K562 (cell line): ENCODE results near the gene FRMD3. TPM values are rescaled to one million over a fixed set of nuclear protein-coding genes. Genes with fewer than 3 reads are reported as not detected.

Experiments
- ATAC-seq: fragments of 200-7000 bp; cut with Tn5 transposase; 3 replicates; pipeline ENCODE4 v1.9.1; 2020; ENCODE audit warnings: moderate library complexity
- BruUV-seq: library from RNA; stranded (reverse); fragments of 400-500 nt; replicated peaks from 2 replicates; lab custom pipeline; 2021; lab: Mats Ljungman, UMichigan
- CTCF ChIA-PET: fragments of 300-600 bp; formaldehyde crosslinking; extraction: SDS; loops from one replicate; lab custom pipeline; 2021; ENCODE audit warnings: low intra/inter-chr PET ratio; lab: Yijun Ruan, JAX
- POLR2A ChIA-PET: fragments of 300-600, 350-650 bp; sonication (Branson Sonifier 250); formaldehyde crosslinking; extraction: SDS; loops from one replicate; lab custom pipeline; 2021; ENCODE audit warnings: antibody characterized with exemption, inconsistent platforms; lab: Yijun Ruan, JAX
- DNase-seq, 4 experiments: peaks; one replicate each; pipeline versions ENCODE4 v3.0.0 to v3.0.0-alpha.2; 2011 to 2018; ENCODE audit warnings: low spot score in 3 of 4, mixed read lengths in 3 of 4; ENCODE audit errors: extremely low read depth in 1 of 4
- FAIRE-seq: peaks from 2 replicates; lab custom pipeline; 2011; peaks lifted over from hg19 to GRCh38; lab: Jason Lieb, UNC
- H2AFZ ChIP-seq: 2 replicates; pipeline ENCODE4 v1.6.0; 2011; ENCODE audit warnings: low read depth, low read length, control low read depth, inconsistent platforms
- H3K27ac ChIP-seq: fragments of 200-600 bp; 3 replicates; pipeline ENCODE4 v1.8.0; 2011; ENCODE audit warnings: low read depth, mild to moderate bottlenecking, control low read depth, inconsistent platforms, low read length, moderate library complexity, mixed read lengths; ENCODE audit errors: extremely low read depth
- H3K27me3 ChIP-seq, 2 experiments: fragments of 300-600 bp in 1 of 2; 2 replicates in 1 of 2; 3 replicates in 1 of 2; pipeline versions ENCODE4 v1.6.0 to v1.8.0; 2011; ENCODE audit warnings: inconsistent platforms in 2 of 2, low read length in 2 of 2, mild to moderate bottlenecking in 1 of 2, mixed read lengths in 1 of 2, moderate library complexity in 1 of 2; ENCODE audit not compliant: control insufficient read depth in 2 of 2, insufficient read depth in 2 of 2
- H3K36me3 ChIP-seq: fragments of 300-600 bp; 3 replicates; pipeline ENCODE4 v1.8.0; 2011; ENCODE audit warnings: mild to moderate bottlenecking, low read length, inconsistent platforms; ENCODE audit not compliant: control insufficient read depth, insufficient read depth
- H3K4me1 ChIP-seq, 2 experiments: fragments of 200-600 bp in 1 of 2; replicated peaks in 1 of 2; 2 replicates in 1 of 2; 3 replicates in 1 of 2; pipeline versions ENCODE4 v1.5.1 to v1.8.0; 2011; ENCODE audit warnings: inconsistent platforms in 2 of 2, low read length in 2 of 2, mild to moderate bottlenecking in 1 of 2, mixed read lengths in 1 of 2, moderate library complexity in 1 of 2; ENCODE audit not compliant: control insufficient read depth in 2 of 2, insufficient read depth in 2 of 2
- H3K4me2 ChIP-seq: 2 replicates; pipeline ENCODE4 v1.6.1; 2011; ENCODE audit warnings: low read length, control low read depth, inconsistent platforms, mixed read lengths; ENCODE audit not compliant: insufficient read depth
- H3K4me3 ChIP-seq: fragments of 200-600 bp; sonication (generic), shearing (Covaris generic); 2 replicates; pipeline ENCODE4 v1.5.1; 2016; ENCODE audit warnings: control low read depth, inconsistent platforms
- H3K79me2 ChIP-seq: fragments of 200-600 bp; 3 replicates; pipeline ENCODE4 v1.8.0; 2011; ENCODE audit warnings: low read length, inconsistent platforms; ENCODE audit not compliant: control insufficient read depth, insufficient read depth
- H3K9ac ChIP-seq, 2 experiments: 2 replicates each; pipeline versions ENCODE4 v1.6.0 to v1.6.1; 2011; ENCODE audit warnings: low read depth in 2 of 2, low read length in 2 of 2, control low read depth in 1 of 2, inconsistent platforms in 1 of 2, mild to moderate bottlenecking in 1 of 2, mixed read lengths in 1 of 2; ENCODE audit not compliant: insufficient read depth in 1 of 2
- H3K9me1 ChIP-seq: one replicate; pipeline ENCODE4 v1.6.0; 2011; ENCODE audit warnings: inconsistent platforms, mild to moderate bottlenecking, low read length, moderate library complexity; ENCODE audit not compliant: control insufficient read depth, insufficient read depth
- H3K9me3 ChIP-seq: replicated peaks from 2 replicates; pipeline ENCODE4 v1.5.1; 2011; ENCODE audit warnings: low read depth, low read length, inconsistent platforms; ENCODE audit not compliant: control insufficient read depth, insufficient read depth
- H4K20me1 ChIP-seq: replicated peaks from 2 replicates; pipeline ENCODE4 v1.6.1; 2011; ENCODE audit warnings: low read length, inconsistent platforms, mixed read lengths; ENCODE audit not compliant: control insufficient read depth, insufficient read depth
- CBX3 ChIP-seq, 2 experiments: IDR thresholded peaks; 1 replicate in 1 of 2; 2 replicates in 1 of 2; pipeline ENCODE4 v1.6.1; 2012; ENCODE audit warnings: inconsistent platforms in 2 of 2, low read length in 2 of 2, borderline replicate concordance in 1 of 2, control low read depth in 1 of 2
- CTBP1 ChIP-seq: fragments of 450-650 bp; IDR thresholded peaks from 2 replicates; pipeline ENCODE4 v1.6.1; 2016; ENCODE audit warnings: borderline replicate concordance
- FOXA3 ChIP-seq, 2 experiments: fragments of 450-650 bp in 1 of 2; sonication (generic) in 1 of 2; formaldehyde crosslinking; IDR thresholded peaks in 1 of 2; conservative IDR thresholded peaks in 1 of 2; 2 replicates each; pipeline versions ENCODE4 v1.4.0 to v1.8.0; 2020 to 2022; ENCODE audit warnings: mild to moderate bottlenecking in 2 of 2, missing genetic modification reagents in 1 of 2
- MAFF ChIP-seq: IDR thresholded peaks from 2 replicates; pipeline ENCODE4 v1.6.1; 2012; ENCODE audit warnings: low read length, improper control_type of control experiment
- MCM5 ChIP-seq: fragments of 450-650 bp; IDR thresholded peaks from 2 replicates; pipeline ENCODE4 v1.6.1; 2016; ENCODE audit warnings: low read depth
- NBN ChIP-seq: fragments of 450-650 bp; IDR thresholded peaks from 2 replicates; pipeline ENCODE4 v1.6.1; 2016; ENCODE audit warnings: low read depth, mild to moderate bottlenecking
- RBM17 ChIP-seq: fragments of 200-400 bp; formaldehyde crosslinking; IDR thresholded peaks from 2 replicates; pipeline ENCODE4 v1.6.1; 2017; ENCODE audit warnings: low read depth, mild to moderate bottlenecking, low read length, borderline replicate concordance
- SIRT6 ChIP-seq: IDR thresholded peaks from one replicate; pipeline ENCODE4 v1.6.1; 2012; ENCODE audit warnings: low read depth, mild to moderate bottlenecking, control low read depth, inconsistent platforms, low read length, moderate library complexity
- SNRNP70 ChIP-seq: fragments of 200-400 bp; formaldehyde crosslinking; optimal IDR thresholded peaks from 2 replicates; pipeline ENCODE3; 2017; ENCODE audit warnings: low read depth, low read length
- ZKSCAN1 ChIP-seq: fragments of 150-350 bp; IDR thresholded peaks from 2 replicates; pipeline ENCODE4 v1.6.1; 2016; ENCODE audit warnings: low read depth, low read length
- ZNF778 ChIP-seq: fragments of 450-650 bp; formaldehyde crosslinking; IDR thresholded peaks from 2 replicates; pipeline ENCODE4 v1.4.0; 2020; ENCODE audit warnings: mild to moderate bottlenecking, moderate library complexity
- WGBS: fragments of 100-300 bp; shearing (Covaris generic); methylation state at CpG from one replicate; pipeline ENCODE4 v1.1.6; 2016; ENCODE audit warnings: low coverage, mixed read lengths; ENCODE audit not compliant: insufficient coverage; ENCODE audit errors: missing lambda C conversion rate; 5-methylcytosine and 5-hydroxymethylcytosine counted together
- in situ Hi-C: fragments of 300-500 bp; cut with MboI; formaldehyde crosslinking; loops from 4 replicates; pipeline ENCODE4 v1.15.0; 2018; ENCODE audit warnings: inconsistent platforms, mixed read lengths
- intact Hi-C: fragments of 100-400 bp; cut with micrococcal nuclease; formaldehyde crosslinking; loops from 2 replicates; pipeline ENCODE4 v1.14.2; 2022
- polyA plus RNA-seq, 8 experiments: library from polyadenylated mRNA; depleted of rRNA in 4 of 8; stranded (reverse) in 5 of 8; unstranded in 3 of 8; fragments of >200 nt; fragmentation: Nextera tagmentation in 2 of 8; fragmentation: Illumina TruSeq in 1 of 8; extraction: Ambion mirVana in 2 of 8; extraction: Trizol in 1 of 8; gene quantifications; 2 replicates each; pipeline versions ENCODE4 v1.2.1 to v1.2.3, GENCODE V29; 2011 to 2014; ENCODE audit warnings: inconsistent platforms in 1 of 8, missing spikeins in 1 of 8
- total RNA-seq, 7 experiments: library from RNA; depleted of rRNA in 6 of 7; stranded (reverse); fragments of >200 nt in 6 of 7; fragmentation: Illumina TruSeq in 2 of 7; extraction: Trizol in 2 of 7; gene quantifications; 2 replicates each; pipeline versions ENCODE4 v1.2.1 to v1.2.3, GENCODE V29; 2011 to 2021; ENCODE audit warnings: low replicate concordance in 1 of 7
- TF ChIP-seq, protein P1 (sequence below), 2 experiments: fragments of 450-650 bp in 1 of 2; sonication (generic) in 1 of 2; formaldehyde crosslinking; conservative IDR thresholded peaks; 2 replicates each; pipeline versions ENCODE4 v1.4.0 to v1.8.1; 2020 to 2022; ENCODE audit warnings: mild to moderate bottlenecking in 1 of 2, missing genetic modification reagents in 1 of 2
- TF ChIP-seq, protein P2 (sequence below), 2 experiments: fragments of 450-650 bp in 1 of 2; IDR thresholded peaks; 2 replicates each; pipeline ENCODE4 v1.6.1; 2011 to 2017; ENCODE audit warnings: low read depth in 2 of 2, antibody characterized with exemption in 1 of 2, borderline replicate concordance in 1 of 2, low read length in 1 of 2, mild to moderate bottlenecking in 1 of 2, mixed read lengths in 1 of 2; ENCODE audit not compliant: control insufficient read depth in 1 of 2
- TF ChIP-seq, protein P3 (sequence below): sonication (generic); formaldehyde crosslinking; IDR thresholded peaks from 2 replicates; pipeline ENCODE4 v1.8.1; 2023; ENCODE audit warnings: missing genetic modification reagents, mild to moderate bottlenecking, borderline replicate concordance

The FRMD3 gene
- total and polyA plus RNA-seq, 9 of the 15 experiments (the other 6 are each of a cell fraction or from before 2014, with no cell fraction given) = 0.09 to 0.51 (median 0.21) TPM

DNA sequence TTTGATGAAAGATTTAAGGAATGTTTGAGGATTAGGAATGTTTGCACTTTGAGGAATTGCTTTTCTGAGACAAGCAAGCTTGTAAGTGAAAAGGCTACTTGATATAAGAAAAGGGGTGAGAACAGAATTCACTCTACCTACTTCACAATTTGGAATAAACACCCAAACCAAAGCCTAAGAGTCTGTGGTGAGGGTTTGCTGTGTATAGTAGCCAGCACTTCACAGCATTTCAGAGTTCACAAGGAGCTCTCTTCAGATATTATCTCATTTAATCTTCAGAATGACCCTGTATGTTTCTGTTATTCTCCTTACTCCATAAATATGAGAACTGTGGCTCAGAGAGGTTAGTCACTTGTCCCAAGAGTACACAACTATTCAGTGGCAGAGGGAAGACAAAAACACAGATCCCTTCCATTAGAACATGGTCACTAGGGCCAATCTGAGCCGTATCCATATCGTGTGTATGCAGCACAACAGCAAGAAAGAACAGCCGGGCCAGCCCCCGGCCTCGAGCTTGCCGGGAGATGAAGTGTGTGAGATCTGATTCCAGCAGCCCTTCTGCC, 92.4 kb downstream of the FRMD3 start:
- no peak for ATAC-seq
- H3K27me3 ChIP-seq = no peaks in the 10 kb centered on the region
- no peaks in the 10 kb centered on the region for H3K9me1 ChIP-seq
- no peaks in the 10 kb centered on the region for H4K20me1 ChIP-seq
- ChIA-PET POLR2A (no interaction called here), CTCF (no interaction called here)
- no peak overlapping the region for H2AFZ ChIP-seq
- in situ Hi-C loops = no loop called here
- BruUV-seq = no TSS peak
- no peak overlapping the region for H3K4me2 ChIP-seq
- no peak for FAIRE-seq
- H3K9ac ChIP-seq = no peak overlapping the region
- DNase-seq = no peak
- no peaks in the 10 kb centered on the region for H3K9me3 ChIP-seq
- H3K36me3 ChIP-seq = no peaks in the 10 kb centered on the region
- no peak overlapping the region for H3K27ac ChIP-seq
- H3K4me1 ChIP-seq = no peaks in the 10 kb centered on the region
- H3K79me2 ChIP-seq = no peaks in the 10 kb centered on the region
- H3K4me3 ChIP-seq = no peak overlapping the region
- 15% methylated on average over 3 of the region's 6 CpGs for WGBS
- intact Hi-C loops = no loop called here
- no peak for TF ChIP-seq SIRT6
- no peak for TF ChIP-seq CBX3 (IDR thresholded peaks at IDR 0.05; ENCODE audit: borderline replicate concordance in 1 of 2, low read length in 2 of 2)
- no peak for TF ChIP-seq MCM5
- TF ChIP-seq ZKSCAN1 = no peak
- no peak for TF ChIP-seq RBM17
- TF ChIP-seq, protein P1, sequence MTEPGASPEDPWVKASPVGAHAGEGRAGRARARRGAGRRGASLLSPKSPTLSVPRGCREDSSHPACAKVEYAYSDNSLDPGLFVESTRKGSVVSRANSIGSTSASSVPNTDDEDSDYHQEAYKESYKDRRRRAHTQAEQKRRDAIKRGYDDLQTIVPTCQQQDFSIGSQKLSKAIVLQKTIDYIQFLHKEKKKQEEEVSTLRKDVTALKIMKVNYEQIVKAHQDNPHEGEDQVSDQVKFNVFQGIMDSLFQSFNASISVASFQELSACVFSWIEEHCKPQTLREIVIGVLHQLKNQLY (CRISPR knock-in tag; conservative IDR thresholded peaks at IDR 0.05) = no peak
- TF ChIP-seq, protein P2, sequence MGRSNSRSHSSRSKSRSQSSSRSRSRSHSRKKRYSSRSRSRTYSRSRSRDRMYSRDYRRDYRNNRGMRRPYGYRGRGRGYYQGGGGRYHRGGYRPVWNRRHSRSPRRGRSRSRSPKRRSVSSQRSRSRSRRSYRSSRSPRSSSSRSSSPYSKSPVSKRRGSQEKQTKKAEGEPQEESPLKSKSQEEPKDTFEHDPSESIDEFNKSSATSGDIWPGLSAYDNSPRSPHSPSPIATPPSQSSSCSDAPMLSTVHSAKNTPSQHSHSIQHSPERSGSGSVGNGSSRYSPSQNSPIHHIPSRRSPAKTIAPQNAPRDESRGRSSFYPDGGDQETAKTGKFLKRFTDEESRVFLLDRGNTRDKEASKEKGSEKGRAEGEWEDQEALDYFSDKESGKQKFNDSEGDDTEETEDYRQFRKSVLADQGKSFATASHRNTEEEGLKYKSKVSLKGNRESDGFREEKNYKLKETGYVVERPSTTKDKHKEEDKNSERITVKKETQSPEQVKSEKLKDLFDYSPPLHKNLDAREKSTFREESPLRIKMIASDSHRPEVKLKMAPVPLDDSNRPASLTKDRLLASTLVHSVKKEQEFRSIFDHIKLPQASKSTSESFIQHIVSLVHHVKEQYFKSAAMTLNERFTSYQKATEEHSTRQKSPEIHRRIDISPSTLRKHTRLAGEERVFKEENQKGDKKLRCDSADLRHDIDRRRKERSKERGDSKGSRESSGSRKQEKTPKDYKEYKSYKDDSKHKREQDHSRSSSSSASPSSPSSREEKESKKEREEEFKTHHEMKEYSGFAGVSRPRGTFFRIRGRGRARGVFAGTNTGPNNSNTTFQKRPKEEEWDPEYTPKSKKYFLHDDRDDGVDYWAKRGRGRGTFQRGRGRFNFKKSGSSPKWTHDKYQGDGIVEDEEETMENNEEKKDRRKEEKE (IDR thresholded peaks at IDR 0.05; ENCODE audit: borderline replicate concordance in 1 of 2, control insufficient read depth in 1 of 2, low read depth in 2 of 2, low read length in 1 of 2) = no peak
- TF ChIP-seq, protein P3, sequence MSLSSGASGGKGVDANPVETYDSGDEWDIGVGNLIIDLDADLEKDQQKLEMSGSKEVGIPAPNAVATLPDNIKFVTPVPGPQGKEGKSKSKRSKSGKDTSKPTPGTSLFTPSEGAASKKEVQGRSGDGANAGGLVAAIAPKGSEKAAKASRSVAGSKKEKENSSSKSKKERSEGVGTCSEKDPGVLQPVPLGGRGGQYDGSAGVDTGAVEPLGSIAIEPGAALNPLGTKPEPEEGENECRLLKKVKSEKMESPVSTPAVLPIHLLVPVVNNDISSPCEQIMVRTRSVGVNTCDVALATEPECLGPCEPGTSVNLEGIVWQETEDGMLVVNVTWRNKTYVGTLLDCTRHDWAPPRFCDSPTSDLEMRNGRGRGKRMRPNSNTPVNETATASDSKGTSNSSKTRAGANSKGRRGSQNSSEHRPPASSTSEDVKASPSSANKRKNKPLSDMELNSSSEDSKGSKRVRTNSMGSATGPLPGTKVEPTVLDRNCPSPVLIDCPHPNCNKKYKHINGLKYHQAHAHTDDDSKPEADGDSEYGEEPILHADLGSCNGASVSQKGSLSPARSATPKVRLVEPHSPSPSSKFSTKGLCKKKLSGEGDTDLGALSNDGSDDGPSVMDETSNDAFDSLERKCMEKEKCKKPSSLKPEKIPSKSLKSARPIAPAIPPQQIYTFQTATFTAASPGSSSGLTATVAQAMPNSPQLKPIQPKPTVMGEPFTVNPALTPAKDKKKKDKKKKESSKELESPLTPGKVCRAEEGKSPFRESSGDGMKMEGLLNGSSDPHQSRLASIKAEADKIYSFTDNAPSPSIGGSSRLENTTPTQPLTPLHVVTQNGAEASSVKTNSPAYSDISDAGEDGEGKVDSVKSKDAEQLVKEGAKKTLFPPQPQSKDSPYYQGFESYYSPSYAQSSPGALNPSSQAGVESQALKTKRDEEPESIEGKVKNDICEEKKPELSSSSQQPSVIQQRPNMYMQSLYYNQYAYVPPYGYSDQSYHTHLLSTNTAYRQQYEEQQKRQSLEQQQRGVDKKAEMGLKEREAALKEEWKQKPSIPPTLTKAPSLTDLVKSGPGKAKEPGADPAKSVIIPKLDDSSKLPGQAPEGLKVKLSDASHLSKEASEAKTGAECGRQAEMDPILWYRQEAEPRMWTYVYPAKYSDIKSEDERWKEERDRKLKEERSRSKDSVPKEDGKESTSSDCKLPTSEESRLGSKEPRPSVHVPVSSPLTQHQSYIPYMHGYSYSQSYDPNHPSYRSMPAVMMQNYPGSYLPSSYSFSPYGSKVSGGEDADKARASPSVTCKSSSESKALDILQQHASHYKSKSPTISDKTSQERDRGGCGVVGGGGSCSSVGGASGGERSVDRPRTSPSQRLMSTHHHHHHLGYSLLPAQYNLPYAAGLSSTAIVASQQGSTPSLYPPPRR (CRISPR knock-in tag) = no peak
- no peak for TF ChIP-seq MAFF
- no peak for TF ChIP-seq SNRNP70
- TF ChIP-seq FOXA3 (CRISPR knock-in tag; conservative IDR thresholded peaks at IDR 0.05 in 1 of 2, IDR thresholded peaks at IDR 0.05 in 1 of 2) = no peak
- no peak for TF ChIP-seq CTBP1
- TF ChIP-seq ZNF778 (CRISPR knock-in tag) = no peak
- TF ChIP-seq NBN = no peak
